ENCODE data around the gene CDH26. TPM values are rescaled to one million over a fixed set of nuclear protein-coding genes. Genes with fewer than 3 reads are reported as not detected.

Gene CDH26
- polyA plus RNA-seq, 1 donor from 2014 or later: 0.43 TPM

- TF ChIP-seq RAD21 (conservative IDR thresholded peaks at IDR 0.05) (no peak), SMC3 (conservative IDR thresholded peaks at IDR 0.05; ENCODE audit: poor library complexity) (no peak), CTCF (IDR thresholded peaks at IDR 0.05; ENCODE audit: poor library complexity, severe bottlenecking) (no peak), TAF1 (IDR thresholded peaks at IDR 0.05; ENCODE audit: low read depth) (no peak), REST (IDR thresholded peaks at IDR 0.05; ENCODE audit: borderline replicate concordance) (no peak), POLR2AphosphoS5 (IDR thresholded peaks at IDR 0.05) (no peak), EZH2 (IDR thresholded peaks at IDR 0.05; ENCODE audit: borderline replicate concordance, insufficient read depth, low read length, poor library complexity, severe bottlenecking) (no peak), MXI1 (conservative IDR thresholded peaks at IDR 0.05; ENCODE audit: poor library complexity, severe bottlenecking) (no peak)
Observed at GRCh38 chr20:59972037-59972801, 14.0 kb downstream of the CDH26 start.

GRCh38 chr20:59976156-59976782 is 18.0 kb downstream of the CDH26 start:
- Histone ChIP-seq H3K36me3 (ENCODE audit: insufficient read depth, low read length) (no peaks in the 10 kb centered on the region), H3K9me2 (ENCODE audit: insufficient read depth, low read length) (no peaks in the 10 kb centered on the region), H3F3A (ENCODE audit: insufficient read depth, low read length, poor library complexity, severe bottlenecking) (no peaks in the 10 kb centered on the region), H3K79me2 (replicated peaks; ENCODE audit: insufficient read depth, low read length) (no peaks in the 10 kb centered on the region), H3K4me2 (ENCODE audit: low read length) (no peak overlapping the region), H3K4me3 (ENCODE audit: low read length) (no peak overlapping the region), H3K27ac (ENCODE audit: low read length) (no peak overlapping the region), H3K9ac (ENCODE audit: low read length) (no peak overlapping the region), H3K27me3 (ENCODE audit: insufficient read depth, low read depth, low read length) (no peaks in the 10 kb centered on the region), H2AFZ (ENCODE audit: low read depth, low read length) (no peak overlapping the region), H4K20me1 (ENCODE audit: insufficient read depth) (no peaks in the 10 kb centered on the region), H3K9me3 (ENCODE audit: low read length) (no peaks in the 10 kb centered on the region)
- TF ChIP-seq CTCF (IDR thresholded peaks at IDR 0.05; ENCODE audit: poor library complexity, severe bottlenecking) (no peak), SMC3 (conservative IDR thresholded peaks at IDR 0.05; ENCODE audit: poor library complexity) (no peak), RAD21 (conservative IDR thresholded peaks at IDR 0.05) (no peak), MXI1 (conservative IDR thresholded peaks at IDR 0.05; ENCODE audit: poor library complexity, severe bottlenecking) (no peak), REST (IDR thresholded peaks at IDR 0.05; ENCODE audit: borderline replicate concordance) (no peak), TAF1 (IDR thresholded peaks at IDR 0.05; ENCODE audit: low read depth) (no peak)

More at GRCh38 chr20:59972037-59972801, 14.0 kb downstream of the CDH26 start:
- no peak overlapping the region for H3K9ac ChIP-seq (ENCODE audit: low read length)
- H2AFZ ChIP-seq (ENCODE audit: low read depth, low read length): no peak overlapping the region
- H3K36me3 ChIP-seq (ENCODE audit: insufficient read depth, low read length): no peaks in the 10 kb centered on the region
- H3K9me3 ChIP-seq (ENCODE audit: low read length): no peaks in the 10 kb centered on the region
- no peaks in the 10 kb centered on the region for H3K79me2 ChIP-seq (replicated peaks; ENCODE audit: insufficient read depth, low read length)
- no peaks in the 10 kb centered on the region for H3K9me2 ChIP-seq (ENCODE audit: insufficient read depth, low read length)
- no peaks in the 10 kb centered on the region for H3K27me3 ChIP-seq (ENCODE audit: insufficient read depth, low read depth, low read length)
- H3K27ac ChIP-seq (ENCODE audit: low read length): no peak overlapping the region
- H3F3A ChIP-seq (ENCODE audit: insufficient read depth, low read length, poor library complexity, severe bottlenecking): no peaks in the 10 kb centered on the region
- H3K4me2 ChIP-seq (ENCODE audit: low read length): no peak overlapping the region
- no peak overlapping the region for H3K4me3 ChIP-seq (ENCODE audit: low read length)
- H4K20me1 ChIP-seq (ENCODE audit: insufficient read depth): no peaks in the 10 kb centered on the region

Measured in neural cell (in vitro differentiated cells).